Urinary bladder (tissue), 4 donors: Measurements from ENCODE around the gene POLDIP3. TPM values are rescaled to one million over a fixed set of nuclear protein-coding genes. Genes with fewer than 3 reads are reported as not detected.
"Not testable (repeated sequence)": the region's sequence is repeated elsewhere in the genome, so short reads cannot be mapped to it uniquely, and the experiment has no call there.

Source experiments
- DNase-seq: peaks from one replicate; pipeline ENCODE4 v3.0.0-alpha.2; 2015; ENCODE audit errors: extremely low spot score
- H3K27ac ChIP-seq: one replicate; pipeline ENCODE4 v1.5.1; 2013; ENCODE audit warnings: low read depth, mild to moderate bottlenecking, moderate library complexity
- H3K36me3 ChIP-seq: one replicate; pipeline ENCODE4 v1.6.1; 2013; ENCODE audit warnings: mild to moderate bottlenecking, moderate library complexity; ENCODE audit not compliant: insufficient read depth
- H3K4me1 ChIP-seq: one replicate; pipeline ENCODE4 v1.6.1; 2013; ENCODE audit warnings: mild to moderate bottlenecking, moderate library complexity; ENCODE audit not compliant: insufficient read depth
- H3K4me3 ChIP-seq: one replicate; pipeline ENCODE4 v1.5.1; 2013; ENCODE audit warnings: low read depth, low read length
- WGBS: extraction: QIAGEN DNeasy Blood & Tissue Kit; methylation state at CpG from one replicate; pipeline ENCODE4 v1.1.7; 2013; 5-methylcytosine and 5-hydroxymethylcytosine counted together
- polyA plus RNA-seq: library from polyadenylated mRNA; stranded (reverse); fragments of 200-250 nt; gene quantifications from one replicate; pipeline ENCODE4 v1.2.3, GENCODE V29; 2013
- total RNA-seq: library from RNA; depleted of rRNA; stranded (reverse); fragments of >200 nt; gene quantifications from one replicate; pipeline ENCODE4 v1.2.3, GENCODE V29; 2014
- donor health status: healthy with polysubstance abuse.
- donor health status: healthy.

POLDIP3 gene
- total and polyA plus RNA-seq, 2 donors: 19.9 to 54.9 TPM

GRCh38 chr22:42580040-42580439 is 34.6 kb downstream of the POLDIP3 start:
- not testable (repeated sequence) for H3K4me1 ChIP-seq, H3K27ac ChIP-seq, H3K36me3 ChIP-seq, DNase-seq, H3K4me3 ChIP-seq
- WGBS: 89% methylated on average over 3 of the region's 4 CpGs

- H3K36me3 ChIP-seq: peaks cover 3% of the 10 kb centered on the region
These were observed 37.0 kb downstream of the POLDIP3 start for GRCh38 chr22:42577623-42578240.

GRCh38 chr22:42577141-42577540 is 37.5 kb downstream of the POLDIP3 start:
- DNase-seq, H3K4me3 ChIP-seq, H3K27ac ChIP-seq, H3K36me3 ChIP-seq, H3K4me1 ChIP-seq: not testable (repeated sequence)
- WGBS: 92% methylated on average over 8 of the region's 9 CpGs

More at GRCh38 chr22:42577623-42578240, 37.0 kb downstream of the POLDIP3 start:
- no peak overlapping the region for H3K27ac ChIP-seq
- 91% methylated on average over 15 of the region's 15 CpGs for WGBS
- H3K4me3 ChIP-seq: no peak overlapping the region
- H3K4me1 ChIP-seq: no peaks in the 10 kb centered on the region
- DNase-seq: no peak

GRCh38 chr22:42575996-42576574 is 38.6 kb downstream of the POLDIP3 start:
- WGBS: 88% methylated on average over 25 of the region's 30 CpGs
- not testable (repeated sequence) for H3K36me3 ChIP-seq, H3K27ac ChIP-seq, H3K4me3 ChIP-seq, H3K4me1 ChIP-seq, DNase-seq

GRCh38 chr22:42574468-42574867 is 40.2 kb downstream of the POLDIP3 start:
- not testable (repeated sequence) for H3K27ac ChIP-seq

GRCh38 chr22:42574046-42574445 is 40.6 kb downstream of the POLDIP3 start:
- 78% methylated on average over 1 of the region's 1 CpG for WGBS
- H3K4me1 ChIP-seq, H3K36me3 ChIP-seq, H3K4me3 ChIP-seq, DNase-seq, H3K27ac ChIP-seq: not testable (repeated sequence)

More at GRCh38 chr22:42574468-42574867, 40.2 kb downstream of the POLDIP3 start:
- not testable (repeated sequence) for H3K4me1 ChIP-seq, H3K36me3 ChIP-seq, DNase-seq, H3K4me3 ChIP-seq
- WGBS: 88% methylated on average over 17 of the region's 21 CpGs

- not testable (repeated sequence) for DNase-seq, H3K36me3 ChIP-seq, H3K4me1 ChIP-seq, H3K4me3 ChIP-seq, H3K27ac ChIP-seq
- WGBS: 90% methylated on average over 12 of the region's 12 CpGs
These were observed 43.6 kb downstream of the POLDIP3 start for GRCh38 chr22:42571068-42571467.

- not testable (repeated sequence) for DNase-seq, H3K4me3 ChIP-seq, H3K27ac ChIP-seq, H3K36me3 ChIP-seq, H3K4me1 ChIP-seq
- 79% methylated on average over 9 of the region's 9 CpGs for WGBS
These were observed 44.1 kb downstream of the POLDIP3 start for GRCh38 chr22:42570580-42570979.

GRCh38 chr22:42567950-42568349 is 46.7 kb downstream of the POLDIP3 start:
- not testable (repeated sequence) for H3K4me1 ChIP-seq, DNase-seq, H3K27ac ChIP-seq, H3K36me3 ChIP-seq, H3K4me3 ChIP-seq
- WGBS: 84% methylated on average over 5 of the region's 6 CpGs

- no peak for DNase-seq
- H3K27ac ChIP-seq: no peak overlapping the region
- no peak overlapping the region for H3K4me3 ChIP-seq
- H3K36me3 ChIP-seq: no peaks in the 10 kb centered on the region
- 93% methylated on average over 12 of the region's 12 CpGs for WGBS
- no peaks in the 10 kb centered on the region for H3K4me1 ChIP-seq
These were observed 48.7 kb downstream of the POLDIP3 start for GRCh38 chr22:42565956-42566355.

GRCh38 chr22:42564699-42565098 is 50.0 kb downstream of the POLDIP3 start:
- WGBS: 98% methylated on average over 17 of the region's 17 CpGs
- no peak for DNase-seq
- H3K27ac ChIP-seq: no peak overlapping the region
- H3K36me3 ChIP-seq: no peaks in the 10 kb centered on the region
- H3K4me1 ChIP-seq: no peaks in the 10 kb centered on the region
- no peak overlapping the region for H3K4me3 ChIP-seq

- not testable (repeated sequence) for H3K36me3 ChIP-seq, H3K4me1 ChIP-seq, H3K4me3 ChIP-seq, H3K27ac ChIP-seq, DNase-seq
- 81% methylated on average over 3 of the region's 3 CpGs for WGBS
These were observed 50.7 kb downstream of the POLDIP3 start for GRCh38 chr22:42563943-42564342.

GRCh38 chr22:42562684-42563083 is 52.0 kb downstream of the POLDIP3 start:
- 89% methylated on average over 2 of the region's 2 CpGs for WGBS
- no peak overlapping the region for H3K27ac ChIP-seq
- peaks cover 2% of the 10 kb centered on the region for H3K36me3 ChIP-seq

GRCh38 chr22:42562279-42562678 is 52.4 kb downstream of the POLDIP3 start:
- 60% methylated on average over 8 of the region's 8 CpGs for WGBS
- no peak for DNase-seq
- Histone ChIP-seq H3K27ac (no peak overlapping the region), H3K4me1 (no peaks in the 10 kb centered on the region), H3K4me3 (no peak overlapping the region), H3K36me3 (peaks cover 2% of the 10 kb centered on the region)

More at GRCh38 chr22:42562684-42563083, 52.0 kb downstream of the POLDIP3 start:
- Histone ChIP-seq H3K4me1 (no peaks in the 10 kb centered on the region), H3K4me3 (no peak overlapping the region)
- DNase-seq: no peak
